ENCODE measurements around the gene EP400. TPM values are rescaled to one million over a fixed set of nuclear protein-coding genes. Genes with fewer than 3 reads are reported as not detected.

EP400 gene
- total and polyA plus RNA-seq, 2 of the 13 experiments (the other 11 are each of a cell fraction or from before 2014, with no cell fraction given): 4.9 to 5.0 TPM

DNA sequence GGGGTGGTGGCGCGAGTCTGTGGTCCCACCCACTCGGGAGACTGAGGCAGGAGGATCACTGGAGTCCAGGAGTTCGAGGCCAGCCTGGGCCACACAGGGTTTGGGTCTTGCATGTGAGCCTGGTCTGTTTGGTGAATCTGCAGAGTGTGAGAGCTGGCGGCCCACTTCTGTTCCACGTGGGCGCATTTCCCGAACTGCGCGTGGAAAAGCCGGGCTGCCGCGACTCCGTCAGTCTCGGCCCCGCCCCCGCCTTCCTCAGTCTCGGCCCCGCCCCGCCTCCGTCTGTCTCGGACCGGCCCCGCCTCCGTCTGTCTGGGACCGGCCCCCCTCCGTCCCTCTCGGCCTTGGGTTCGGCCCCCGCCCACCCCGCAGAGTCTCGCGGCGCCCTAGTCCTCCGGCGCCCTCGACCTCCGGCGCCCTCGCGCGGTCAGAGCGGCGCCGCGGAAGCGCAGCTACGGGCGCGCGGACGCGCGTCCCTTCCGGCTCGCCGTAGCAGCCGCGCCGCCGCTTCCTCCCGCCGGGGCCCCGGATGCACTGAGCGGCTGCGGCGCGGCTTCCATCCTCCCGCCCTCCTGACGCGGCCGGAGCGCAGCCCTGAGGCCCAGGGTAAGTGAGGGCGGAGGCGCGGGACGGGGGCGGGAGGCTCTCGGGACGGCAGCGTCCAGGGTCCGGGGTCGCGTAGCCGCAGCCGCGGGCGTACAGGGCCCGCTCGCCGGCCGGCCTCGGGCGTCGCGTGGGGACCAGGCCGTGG is at the start of gene EP400 (continued):
- TF ChIP-seq, protein P1, sequence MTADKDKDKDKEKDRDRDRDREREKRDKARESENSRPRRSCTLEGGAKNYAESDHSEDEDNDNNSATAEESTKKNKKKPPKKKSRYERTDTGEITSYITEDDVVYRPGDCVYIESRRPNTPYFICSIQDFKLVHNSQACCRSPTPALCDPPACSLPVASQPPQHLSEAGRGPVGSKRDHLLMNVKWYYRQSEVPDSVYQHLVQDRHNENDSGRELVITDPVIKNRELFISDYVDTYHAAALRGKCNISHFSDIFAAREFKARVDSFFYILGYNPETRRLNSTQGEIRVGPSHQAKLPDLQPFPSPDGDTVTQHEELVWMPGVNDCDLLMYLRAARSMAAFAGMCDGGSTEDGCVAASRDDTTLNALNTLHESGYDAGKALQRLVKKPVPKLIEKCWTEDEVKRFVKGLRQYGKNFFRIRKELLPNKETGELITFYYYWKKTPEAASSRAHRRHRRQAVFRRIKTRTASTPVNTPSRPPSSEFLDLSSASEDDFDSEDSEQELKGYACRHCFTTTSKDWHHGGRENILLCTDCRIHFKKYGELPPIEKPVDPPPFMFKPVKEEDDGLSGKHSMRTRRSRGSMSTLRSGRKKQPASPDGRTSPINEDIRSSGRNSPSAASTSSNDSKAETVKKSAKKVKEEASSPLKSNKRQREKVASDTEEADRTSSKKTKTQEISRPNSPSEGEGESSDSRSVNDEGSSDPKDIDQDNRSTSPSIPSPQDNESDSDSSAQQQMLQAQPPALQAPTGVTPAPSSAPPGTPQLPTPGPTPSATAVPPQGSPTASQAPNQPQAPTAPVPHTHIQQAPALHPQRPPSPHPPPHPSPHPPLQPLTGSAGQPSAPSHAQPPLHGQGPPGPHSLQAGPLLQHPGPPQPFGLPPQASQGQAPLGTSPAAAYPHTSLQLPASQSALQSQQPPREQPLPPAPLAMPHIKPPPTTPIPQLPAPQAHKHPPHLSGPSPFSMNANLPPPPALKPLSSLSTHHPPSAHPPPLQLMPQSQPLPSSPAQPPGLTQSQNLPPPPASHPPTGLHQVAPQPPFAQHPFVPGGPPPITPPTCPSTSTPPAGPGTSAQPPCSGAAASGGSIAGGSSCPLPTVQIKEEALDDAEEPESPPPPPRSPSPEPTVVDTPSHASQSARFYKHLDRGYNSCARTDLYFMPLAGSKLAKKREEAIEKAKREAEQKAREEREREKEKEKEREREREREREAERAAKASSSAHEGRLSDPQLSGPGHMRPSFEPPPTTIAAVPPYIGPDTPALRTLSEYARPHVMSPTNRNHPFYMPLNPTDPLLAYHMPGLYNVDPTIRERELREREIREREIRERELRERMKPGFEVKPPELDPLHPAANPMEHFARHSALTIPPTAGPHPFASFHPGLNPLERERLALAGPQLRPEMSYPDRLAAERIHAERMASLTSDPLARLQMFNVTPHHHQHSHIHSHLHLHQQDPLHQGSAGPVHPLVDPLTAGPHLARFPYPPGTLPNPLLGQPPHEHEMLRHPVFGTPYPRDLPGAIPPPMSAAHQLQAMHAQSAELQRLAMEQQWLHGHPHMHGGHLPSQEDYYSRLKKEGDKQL (CRISPR knock-in tag; IDR thresholded peaks at IDR 0.05; ENCODE audit: low read depth): no peak
- TF ChIP-seq ZNF619 (CRISPR knock-in tag; IDR thresholded peaks at IDR 0.05) (0 out of 2 replicates have a peak, but pooled peaks have one; percentile 54), ZNF607 (CRISPR knock-in tag; IDR thresholded peaks at IDR 0.05; ENCODE audit: borderline replicate concordance) (peak; percentile 86; the same call in 1 of the 2 replicates), AGO2 (optimal IDR thresholded peaks at IDR 0.05; ENCODE audit: low read depth, low read length) (peak; percentile 12), ZNF570 (CRISPR knock-in tag; IDR thresholded peaks at IDR 0.05; ENCODE audit: borderline replicate concordance) (no peak), HCFC1 (IDR thresholded peaks at IDR 0.05; ENCODE audit: low read depth, low read length) (peak; percentile 51; the same call in 1 of the 2 replicates), ZFX (CRISPR knock-in tag; IDR thresholded peaks at IDR 0.05; ENCODE audit: low read depth) (peak; percentile 85), ZNF549 (CRISPR knock-in tag; IDR thresholded peaks at IDR 0.05) (no peak), ZMYM3 (CRISPR knock-in tag; IDR thresholded peaks at IDR 0.05) (peak; percentile 19; the same call in 1 of the 2 replicates), ZNF205 (CRISPR knock-in tag; IDR thresholded peaks at IDR 0.05) (no peak), CHD4 (IDR thresholded peaks at IDR 0.05; ENCODE audit: borderline replicate concordance, low read length) (no peak)
- TF ChIP-seq, protein P2, sequence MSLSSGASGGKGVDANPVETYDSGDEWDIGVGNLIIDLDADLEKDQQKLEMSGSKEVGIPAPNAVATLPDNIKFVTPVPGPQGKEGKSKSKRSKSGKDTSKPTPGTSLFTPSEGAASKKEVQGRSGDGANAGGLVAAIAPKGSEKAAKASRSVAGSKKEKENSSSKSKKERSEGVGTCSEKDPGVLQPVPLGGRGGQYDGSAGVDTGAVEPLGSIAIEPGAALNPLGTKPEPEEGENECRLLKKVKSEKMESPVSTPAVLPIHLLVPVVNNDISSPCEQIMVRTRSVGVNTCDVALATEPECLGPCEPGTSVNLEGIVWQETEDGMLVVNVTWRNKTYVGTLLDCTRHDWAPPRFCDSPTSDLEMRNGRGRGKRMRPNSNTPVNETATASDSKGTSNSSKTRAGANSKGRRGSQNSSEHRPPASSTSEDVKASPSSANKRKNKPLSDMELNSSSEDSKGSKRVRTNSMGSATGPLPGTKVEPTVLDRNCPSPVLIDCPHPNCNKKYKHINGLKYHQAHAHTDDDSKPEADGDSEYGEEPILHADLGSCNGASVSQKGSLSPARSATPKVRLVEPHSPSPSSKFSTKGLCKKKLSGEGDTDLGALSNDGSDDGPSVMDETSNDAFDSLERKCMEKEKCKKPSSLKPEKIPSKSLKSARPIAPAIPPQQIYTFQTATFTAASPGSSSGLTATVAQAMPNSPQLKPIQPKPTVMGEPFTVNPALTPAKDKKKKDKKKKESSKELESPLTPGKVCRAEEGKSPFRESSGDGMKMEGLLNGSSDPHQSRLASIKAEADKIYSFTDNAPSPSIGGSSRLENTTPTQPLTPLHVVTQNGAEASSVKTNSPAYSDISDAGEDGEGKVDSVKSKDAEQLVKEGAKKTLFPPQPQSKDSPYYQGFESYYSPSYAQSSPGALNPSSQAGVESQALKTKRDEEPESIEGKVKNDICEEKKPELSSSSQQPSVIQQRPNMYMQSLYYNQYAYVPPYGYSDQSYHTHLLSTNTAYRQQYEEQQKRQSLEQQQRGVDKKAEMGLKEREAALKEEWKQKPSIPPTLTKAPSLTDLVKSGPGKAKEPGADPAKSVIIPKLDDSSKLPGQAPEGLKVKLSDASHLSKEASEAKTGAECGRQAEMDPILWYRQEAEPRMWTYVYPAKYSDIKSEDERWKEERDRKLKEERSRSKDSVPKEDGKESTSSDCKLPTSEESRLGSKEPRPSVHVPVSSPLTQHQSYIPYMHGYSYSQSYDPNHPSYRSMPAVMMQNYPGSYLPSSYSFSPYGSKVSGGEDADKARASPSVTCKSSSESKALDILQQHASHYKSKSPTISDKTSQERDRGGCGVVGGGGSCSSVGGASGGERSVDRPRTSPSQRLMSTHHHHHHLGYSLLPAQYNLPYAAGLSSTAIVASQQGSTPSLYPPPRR (CRISPR knock-in tag; IDR thresholded peaks at IDR 0.05; ENCODE audit: borderline replicate concordance): no peak
- TF ChIP-seq, protein P3, sequence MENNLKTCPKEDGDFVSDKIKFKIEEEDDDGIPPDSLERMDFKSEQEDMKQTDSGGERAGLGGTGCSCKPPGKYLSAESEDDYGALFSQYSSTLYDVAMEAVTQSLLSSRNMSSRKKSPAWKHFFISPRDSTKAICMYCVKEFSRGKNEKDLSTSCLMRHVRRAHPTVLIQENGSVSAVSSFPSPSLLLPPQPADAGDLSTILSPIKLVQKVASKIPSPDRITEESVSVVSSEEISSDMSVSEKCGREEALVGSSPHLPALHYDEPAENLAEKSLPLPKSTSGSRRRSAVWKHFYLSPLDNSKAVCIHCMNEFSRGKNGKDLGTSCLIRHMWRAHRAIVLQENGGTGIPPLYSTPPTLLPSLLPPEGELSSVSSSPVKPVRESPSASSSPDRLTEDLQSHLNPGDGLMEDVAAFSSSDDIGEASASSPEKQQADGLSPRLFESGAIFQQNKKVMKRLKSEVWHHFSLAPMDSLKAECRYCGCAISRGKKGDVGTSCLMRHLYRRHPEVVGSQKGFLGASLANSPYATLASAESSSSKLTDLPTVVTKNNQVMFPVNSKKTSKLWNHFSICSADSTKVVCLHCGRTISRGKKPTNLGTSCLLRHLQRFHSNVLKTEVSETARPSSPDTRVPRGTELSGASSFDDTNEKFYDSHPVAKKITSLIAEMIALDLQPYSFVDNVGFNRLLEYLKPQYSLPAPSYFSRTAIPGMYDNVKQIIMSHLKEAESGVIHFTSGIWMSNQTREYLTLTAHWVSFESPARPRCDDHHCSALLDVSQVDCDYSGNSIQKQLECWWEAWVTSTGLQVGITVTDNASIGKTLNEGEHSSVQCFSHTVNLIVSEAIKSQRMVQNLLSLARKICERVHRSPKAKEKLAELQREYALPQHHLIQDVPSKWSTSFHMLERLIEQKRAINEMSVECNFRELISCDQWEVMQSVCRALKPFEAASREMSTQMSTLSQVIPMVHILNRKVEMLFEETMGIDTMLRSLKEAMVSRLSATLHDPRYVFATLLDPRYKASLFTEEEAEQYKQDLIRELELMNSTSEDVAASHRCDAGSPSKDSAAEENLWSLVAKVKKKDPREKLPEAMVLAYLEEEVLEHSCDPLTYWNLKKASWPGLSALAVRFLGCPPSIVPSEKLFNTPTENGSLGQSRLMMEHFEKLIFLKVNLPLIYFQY (CRISPR knock-in tag; IDR thresholded peaks at IDR 0.05; ENCODE audit: borderline replicate concordance): 0 out of 2 replicates have a peak, but pooled peaks have one; percentile 47
